Spleen (tissue), 11 donors: Measurements from ENCODE around the gene CFAP97. TPM values are rescaled to one million over a fixed set of nuclear protein-coding genes. Genes with fewer than 3 reads are reported as not detected.
"Not testable (repeated sequence)": the region's sequence is repeated elsewhere in the genome, so short reads cannot be mapped to it uniquely, and the experiment has no call there.

Source experiments
- DNase-seq: peaks from one replicate; pipeline ENCODE4 v3.0.0-alpha.2; 2020
- H3K27ac ChIP-seq, 8 donors: fragments of 200-600 bp; sonication (generic) in 7 of 8; 1 replicate in 4 of 8; 2 replicates in 4 of 8; pipeline versions ENCODE4 v1.5.0 to v1.8.0; 2016 to 2021; ENCODE audit warnings: inconsistent platforms in 4 of 8, mild to moderate bottlenecking in 4 of 8, moderate library complexity in 1 of 8
- H3K27me3 ChIP-seq, 7 donors: fragments of 200-600 bp; sonication (generic) in 6 of 7; replicated peaks in 1 of 7; 1 replicate in 4 of 7; 2 replicates in 3 of 7; pipeline versions ENCODE4 v1.5.0 to v1.8.0; 2016 to 2021; ENCODE audit warnings: inconsistent platforms in 3 of 7, mild to moderate bottlenecking in 1 of 7
- H3K36me3 ChIP-seq, 6 donors: fragments of 200-600 bp; sonication (generic) in 5 of 6; 1 replicate in 4 of 6; 2 replicates in 2 of 6; pipeline versions ENCODE4 v1.5.0 to v1.8.0; 2016 to 2021; ENCODE audit warnings: inconsistent platforms in 2 of 6
- H3K4me1 ChIP-seq, 6 donors: fragments of 200-600 bp; sonication (generic) in 5 of 6; 1 replicate in 3 of 6; 2 replicates in 3 of 6; pipeline versions ENCODE4 v1.5.0 to v1.8.0; 2016 to 2021; ENCODE audit warnings: inconsistent platforms in 3 of 6
- H3K4me3 ChIP-seq, 8 donors: fragments of 200-600 bp; sonication (generic) in 7 of 8; 1 replicate in 4 of 8; 2 replicates in 4 of 8; pipeline versions ENCODE4 v1.5.0 to v1.8.0; 2016 to 2021; ENCODE audit warnings: inconsistent platforms in 4 of 8, mild to moderate bottlenecking in 4 of 8, moderate library complexity in 2 of 8
- H3K9me3 ChIP-seq, 8 donors: fragments of 200-600 bp; sonication (generic) in 7 of 8; 1 replicate in 4 of 8; 2 replicates in 4 of 8; pipeline versions ENCODE4 v1.5.0 to v1.8.0; 2016 to 2021; ENCODE audit warnings: inconsistent platforms in 4 of 8
- POLR2A ChIP-seq, 3 donors: fragments of 450-650 bp; IDR thresholded peaks; one replicate each; pipeline ENCODE4 v1.5.1; 2017; ENCODE audit warnings: antibody characterized with exemption in 3 of 3, mild to moderate bottlenecking in 1 of 3
- POLR2AphosphoS5 ChIP-seq, 3 donors: sonication (generic); formaldehyde crosslinking; IDR thresholded peaks; one replicate each; pipeline ENCODE4 v1.5.1; 2017; ENCODE audit warnings: antibody characterized with exemption in 3 of 3
- WGBS, 5 donors: extraction: QIAGEN DNeasy Blood & Tissue Kit in 3 of 5; methylation state at CpG; one replicate each; pipeline versions ENCODE4 v1.1.5 to v1.1.7; 2013 to 2018; 5-methylcytosine and 5-hydroxymethylcytosine counted together
- intact Hi-C: fragments of 100-400 bp; cut with DNase I; formaldehyde crosslinking; loops from one replicate; pipeline ENCODE4 v1.15.0; 2023; ENCODE audit warnings: low total_unique reads
- polyA plus RNA-seq, 3 donors: library from polyadenylated mRNA; stranded (reverse); fragments of 200-250 nt; gene quantifications; one replicate each; pipeline ENCODE4 v1.2.1, GENCODE V29; 2013
- total RNA-seq, 7 donors: library from RNA; depleted of rRNA in 3 of 7; stranded (reverse); fragments of >200 nt in 3 of 7; fragmentation: NEBNext Ultra II Directional in 4 of 7; extraction: Animal tissue kit (Norgen Biotek cat#: 25700) in 4 of 7; gene quantifications; one replicate each; pipeline versions ENCODE4 v1.1.0 to v1.2.1, GENCODE V29; 2016 to 2021
- TF ChIP-seq, protein P1 (sequence below), 11 experiments: fragments of 200-600 bp in 7 of 11; fragments of 450-650 bp in 4 of 11; sonication (generic) in 4 of 11; IDR thresholded peaks in 8 of 11; conservative IDR thresholded peaks in 3 of 11; 1 replicate in 7 of 11; 2 replicates in 4 of 11; pipeline versions ENCODE4 v1.4.0 to v1.8.0; 2016 to 2021; ENCODE audit warnings: antibody characterized with exemption in 11 of 11, inconsistent platforms in 4 of 11, mild to moderate bottlenecking in 1 of 11
- donor health status: healthy with polysubstance abuse.
- donor health status: DM: no; HTN: no; CAD: no; lungs with moderate emphysema.
- donor health status: DM: no; HTN: no; CAD: no.
- donor health status: Bipolar disorder and iron deficiency.
- donor health status: healthy.
- donor health status: DM: no; HTN: no; CAD: no.
- donor health status: DM: yes; HTN: yes; CAD: no.

The CFAP97 gene
- total and polyA plus RNA-seq, 10 donors: 4.8 to 48.6 (median 39.0) TPM

DNA sequence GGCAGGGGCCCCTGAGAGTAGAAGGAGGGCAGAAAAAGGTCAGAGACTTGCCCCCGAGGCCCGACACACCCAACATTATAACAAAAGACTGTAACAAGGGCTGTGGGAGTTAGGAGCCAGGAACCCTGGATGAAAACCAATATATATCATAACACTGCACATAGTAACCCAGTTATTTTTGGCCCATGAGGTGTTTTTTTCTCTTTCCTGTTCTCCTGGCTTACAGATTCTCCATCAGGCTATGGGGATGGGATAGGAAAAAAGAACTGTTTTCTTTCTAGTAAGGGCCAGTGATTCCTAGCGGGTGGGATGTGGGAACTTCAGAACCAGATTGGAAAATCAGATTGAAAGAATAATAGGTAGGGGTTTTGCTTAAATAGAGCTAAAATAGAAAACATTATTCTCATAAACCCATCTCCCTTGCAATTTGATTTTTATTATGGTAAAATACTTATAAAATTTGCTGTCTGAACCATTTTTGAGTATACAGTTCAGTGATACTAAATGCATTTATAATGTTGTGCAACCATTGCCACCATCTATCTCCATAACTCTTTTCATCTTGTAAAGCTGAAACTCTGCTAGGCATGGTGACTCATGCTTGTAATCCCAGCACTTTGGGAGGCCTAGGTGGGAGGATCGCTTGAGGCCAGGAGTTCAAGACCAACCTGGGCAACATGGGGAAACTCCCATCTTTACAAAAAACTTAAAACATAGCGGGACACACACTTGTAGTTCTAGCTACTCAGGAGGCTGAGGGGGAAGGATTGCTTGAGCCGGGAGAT, 39.1 kb upstream of the CFAP97 start:
- no peak overlapping the region for H3K4me3 ChIP-seq
- WGBS, 5 donors: 82 to 95% (median 91%) methylated on average over 6 of the region's 6 CpGs
- DNase-seq: no peak
- intact Hi-C loops: no loop called here
- no peaks in the 10 kb centered on the region for H3K27me3 ChIP-seq
- TF ChIP-seq POLR2A (IDR thresholded peaks at IDR 0.05) (no peak), POLR2AphosphoS5 (IDR thresholded peaks at IDR 0.05) (no peak)
- TF ChIP-seq, protein P1, sequence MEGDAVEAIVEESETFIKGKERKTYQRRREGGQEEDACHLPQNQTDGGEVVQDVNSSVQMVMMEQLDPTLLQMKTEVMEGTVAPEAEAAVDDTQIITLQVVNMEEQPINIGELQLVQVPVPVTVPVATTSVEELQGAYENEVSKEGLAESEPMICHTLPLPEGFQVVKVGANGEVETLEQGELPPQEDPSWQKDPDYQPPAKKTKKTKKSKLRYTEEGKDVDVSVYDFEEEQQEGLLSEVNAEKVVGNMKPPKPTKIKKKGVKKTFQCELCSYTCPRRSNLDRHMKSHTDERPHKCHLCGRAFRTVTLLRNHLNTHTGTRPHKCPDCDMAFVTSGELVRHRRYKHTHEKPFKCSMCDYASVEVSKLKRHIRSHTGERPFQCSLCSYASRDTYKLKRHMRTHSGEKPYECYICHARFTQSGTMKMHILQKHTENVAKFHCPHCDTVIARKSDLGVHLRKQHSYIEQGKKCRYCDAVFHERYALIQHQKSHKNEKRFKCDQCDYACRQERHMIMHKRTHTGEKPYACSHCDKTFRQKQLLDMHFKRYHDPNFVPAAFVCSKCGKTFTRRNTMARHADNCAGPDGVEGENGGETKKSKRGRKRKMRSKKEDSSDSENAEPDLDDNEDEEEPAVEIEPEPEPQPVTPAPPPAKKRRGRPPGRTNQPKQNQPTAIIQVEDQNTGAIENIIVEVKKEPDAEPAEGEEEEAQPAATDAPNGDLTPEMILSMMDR (IDR thresholded peaks at IDR 0.05 in 8 of 11, conservative IDR thresholded peaks at IDR 0.05 in 3 of 11): no peak
- no peak overlapping the region for H3K27ac ChIP-seq
- peaks cover 0 to 9% (median 0%) of the 10 kb centered on the region in 8 donors for H3K9me3 ChIP-seq
- H3K36me3 ChIP-seq: no peaks in the 10 kb centered on the region
- H3K4me1 ChIP-seq: no peaks in the 10 kb centered on the region

- H3K36me3 ChIP-seq, H3K27ac ChIP-seq, H3K9me3 ChIP-seq, H3K4me3 ChIP-seq, DNase-seq, H3K27me3 ChIP-seq, intact Hi-C loops: not testable (repeated sequence)
- peaks cover 0 to 14% (median 4%) of the 10 kb centered on the region in 6 donors for H3K4me1 ChIP-seq
- 92 to 98% (median 97%) methylated on average over 16 to 26 of the region's 32 CpGs; no CpG with 5 or more reads in 2 of the 5 donors for WGBS, 5 donors
Observed at GRCh38 chr4:185240486-185240885, 36.7 kb upstream of the CFAP97 start.

GRCh38 chr4:185238750-185239149, 35.0 kb upstream of the CFAP97 start:
- Histone ChIP-seq H3K27me3 (no peaks in the 10 kb centered on the region), H3K27ac (no peak overlapping the region), H3K4me1 (peaks cover 0 to 14% (median 5%) of the 10 kb centered on the region in 6 donors), H3K9me3 (peaks cover 0 to 9% (median 0%) of the 10 kb centered on the region in 8 donors), H3K4me3 (no peak overlapping the region), H3K36me3 (no peaks in the 10 kb centered on the region)
- no peak for TF ChIP-seq POLR2AphosphoS5 (IDR thresholded peaks at IDR 0.05)
- TF ChIP-seq, protein P1 (IDR thresholded peaks at IDR 0.05 in 8 of 11, conservative IDR thresholded peaks at IDR 0.05 in 3 of 11): no peak
- TF ChIP-seq POLR2A (IDR thresholded peaks at IDR 0.05): no peak
- 93 to 96% (median 95%) methylated on average over 4 of the region's 4 CpGs for WGBS, 5 donors
- intact Hi-C loops: no loop called here
- DNase-seq: no peak

GRCh38 chr4:185238215-185238681, 34.4 kb upstream of the CFAP97 start:
- Histone ChIP-seq H3K4me1 (peaks cover 0 to 14% (median 5%) of the 10 kb centered on the region in 6 donors), H3K27me3 (no peaks in the 10 kb centered on the region), H3K4me3 (no peak overlapping the region), H3K36me3 (no peaks in the 10 kb centered on the region), H3K9me3 (peaks cover 0 to 9% (median 0%) of the 10 kb centered on the region in 8 donors), H3K27ac (no peak overlapping the region)
- WGBS, 5 donors: 74 to 96% (median 85%) methylated on average over 5 of the region's 5 CpGs
- intact Hi-C loops: no loop called here
- no peak for DNase-seq
- no peak for TF ChIP-seq POLR2A (IDR thresholded peaks at IDR 0.05)
- TF ChIP-seq, protein P1 (IDR thresholded peaks at IDR 0.05 in 8 of 11, conservative IDR thresholded peaks at IDR 0.05 in 3 of 11): no peak
- no peak for TF ChIP-seq POLR2AphosphoS5 (IDR thresholded peaks at IDR 0.05)
